Measurements from ENCODE around the gene ETV7. TPM values are rescaled to one million over a fixed set of nuclear protein-coding genes. Genes with fewer than 3 reads are reported as not detected.

ETV7 gene
- total RNA-seq, 4 donors from 2014 or later: 1.3 to 1.5 TPM; not detected in 2

GRCh38 chr6:36347621-36348020, 39.8 kb downstream of the ETV7 start:
- TF ChIP-seq POLR2AphosphoS5 (IDR thresholded peaks at IDR 0.05) (no peak), CTCF (IDR thresholded peaks at IDR 0.05) (no peak), EP300 (IDR thresholded peaks at IDR 0.05) (no peak), POLR2A (IDR thresholded peaks at IDR 0.05) (no peak)
- Histone ChIP-seq H3K27ac (no peak overlapping the region), H3K9me3 (no peaks in the 10 kb centered on the region), H3K4me1 (peaks cover 0 to 5% (median 0%) of the 10 kb centered on the region in 3 donors), H3K36me3 (no peaks in the 10 kb centered on the region), H3K27me3 (no peaks in the 10 kb centered on the region), H3K4me3 (no peak overlapping the region)
- WGBS, 2 donors (ENCODE audit: low coverage in 1 of 2): 94 to 95% methylated on average over 3 of the region's 4 CpGs
- ATAC-seq: no peak

GRCh38 chr6:36346486-36347273, 40.8 kb downstream of the ETV7 start:
- Histone ChIP-seq H3K9me3 (no peaks in the 10 kb centered on the region), H3K4me1 (peaks cover 0 to 5% (median 0%) of the 10 kb centered on the region in 3 donors), H3K4me3 (no peak overlapping the region), H3K36me3 (no peaks in the 10 kb centered on the region), H3K27me3 (peaks cover 3% of the 10 kb centered on the region), H3K27ac (no peak overlapping the region)
- 86 to 92% methylated on average over 14 to 15 of the region's 20 CpGs for WGBS, 2 donors (ENCODE audit: low coverage in 1 of 2)
- TF ChIP-seq POLR2AphosphoS5 (IDR thresholded peaks at IDR 0.05) (no peak), CTCF (IDR thresholded peaks at IDR 0.05) (no peak), POLR2A (IDR thresholded peaks at IDR 0.05) (no peak), EP300 (IDR thresholded peaks at IDR 0.05) (no peak)
- no peak for ATAC-seq

GRCh38 chr6:36345681-36346466, 41.6 kb downstream of the ETV7 start:
- WGBS, 2 donors (ENCODE audit: low coverage in 1 of 2): 90 to 97% methylated on average over 8 to 10 of the region's 13 CpGs
- no peak for ATAC-seq

GRCh38 chr6:36343109-36343680, 44.3 kb downstream of the ETV7 start:
- H3K4me1 ChIP-seq: peaks cover 0 to 12% (median 0%) of the 10 kb centered on the region in 3 donors
- H3K27ac ChIP-seq: no peak overlapping the region
- 83 to 92% methylated on average over 5 of the region's 5 CpGs for WGBS, 2 donors (ENCODE audit: low coverage in 1 of 2)
- ATAC-seq: no peak
- no peaks in the 10 kb centered on the region for H3K9me3 ChIP-seq
- no peak overlapping the region for H3K4me3 ChIP-seq
- no peaks in the 10 kb centered on the region for H3K36me3 ChIP-seq
- H3K27me3 ChIP-seq: peaks cover 13% of the 10 kb centered on the region
- TF ChIP-seq EP300 (IDR thresholded peaks at IDR 0.05) (no peak), POLR2A (IDR thresholded peaks at IDR 0.05) (no peak), CTCF (IDR thresholded peaks at IDR 0.05) (no peak), POLR2AphosphoS5 (IDR thresholded peaks at IDR 0.05) (no peak)

More at GRCh38 chr6:36345681-36346466, 41.6 kb downstream of the ETV7 start:
- Histone ChIP-seq H3K4me3 (no peak overlapping the region), H3K9me3 (no peaks in the 10 kb centered on the region), H3K27me3 (peaks cover 9% of the 10 kb centered on the region), H3K36me3 (no peaks in the 10 kb centered on the region), H3K4me1 (peaks cover 0 to 7% (median 0%) of the 10 kb centered on the region in 3 donors), H3K27ac (no peak overlapping the region)
- TF ChIP-seq POLR2AphosphoS5 (IDR thresholded peaks at IDR 0.05): no peak
- no peak for TF ChIP-seq EP300 (IDR thresholded peaks at IDR 0.05)
- no peak for TF ChIP-seq POLR2A (IDR thresholded peaks at IDR 0.05)
- no peak for TF ChIP-seq CTCF (IDR thresholded peaks at IDR 0.05)

Data from gastroesophageal sphincter (tissue), 4 donors.